Skeletal muscle satellite cell (primary cell): ENCODE measurements around the gene RABL2A. TPM values are rescaled to one million over a fixed set of nuclear protein-coding genes. Genes with fewer than 3 reads are reported as not detected.

Experiments
- small RNA-seq: library from RNA; depleted of rRNA; stranded (forward); fragments of <200 nt; gene quantifications from one replicate; pipeline ENCODE3, GENCODE V24; 2012

Gene RABL2A

Small RNA genes lying within 50 kb of the gene (small RNA-seq; reads per million reads assigned to genes)
- gene MIR1302-3 = not detected
- gene RNU6-744P = not detected
